ENCODE data around the gene PFN4.

DNA sequence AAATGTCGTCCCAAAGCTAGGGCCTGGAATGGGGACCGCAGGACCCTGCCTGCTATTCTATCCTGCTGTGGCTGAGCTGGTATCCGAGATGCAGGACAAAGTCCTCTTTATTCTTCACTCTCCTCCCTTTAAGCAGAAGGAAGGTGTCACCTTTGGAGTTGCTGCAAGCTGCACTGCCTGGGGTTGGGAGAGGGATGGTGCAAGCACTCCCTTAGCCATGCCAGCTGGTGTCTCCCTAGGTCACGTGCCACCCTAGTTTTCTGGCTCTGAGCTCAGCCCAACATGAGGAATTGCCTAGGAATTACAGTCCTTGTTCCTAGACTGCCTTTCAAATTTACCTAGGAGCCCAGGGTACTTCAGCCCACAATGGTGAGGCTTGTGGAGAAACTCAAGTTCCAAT lies 30.3 kb upstream of the PFN4 start:
- TF ChIP-seq EZH2 (IDR thresholded peaks at IDR 0.05; ENCODE audit: insufficient read depth, poor library complexity, severe bottlenecking) = no peak
- TF ChIP-seq EZH2phosphoT487 (IDR thresholded peaks at IDR 0.05; ENCODE audit: insufficient read depth, low read depth) = no peak

Data from GM23248 (cell line).